Activated B cell treated with CpG ODN at 0.5 μM for 24 hours (primary cell): ENCODE measurements around the gene SFXN5. TPM values are rescaled to one million over a fixed set of nuclear protein-coding genes. Genes with fewer than 3 reads are reported as not detected.

Experiments used
- ATAC-seq: fragments of 200-7000 bp; cut with Tn5 transposase; one replicate; pipeline ENCODE4 v1.10.0; 2021; ENCODE audit warnings: low read depth, mild to moderate bottlenecking, moderate library complexity
- CTCF ChIA-PET: fragments of 350-600 bp; sonication (Branson Sonifier 250); formaldehyde crosslinking; loops from one replicate; lab custom pipeline; 2021; ENCODE audit warnings: antibody characterized with exemption; lab: Charles Lee
- POLR2A ChIA-PET: fragments of 350-600 bp; sonication (Branson Sonifier 250); formaldehyde crosslinking; loops from one replicate; lab custom pipeline; 2021; ENCODE audit warnings: antibody characterized with exemption; lab: Charles Lee
- DNase-seq: peaks from one replicate; pipeline ENCODE4 v3.0.0; 2022
- H3K27ac Mint-ChIP-seq: one replicate; pipeline ENCODE4 v1.8.0; 2020; ENCODE audit warnings: mixed read lengths
- H3K27me3 Mint-ChIP-seq: one replicate; pipeline ENCODE4 v1.8.0; 2021; ENCODE audit warnings: mixed read lengths
- H3K36me3 Mint-ChIP-seq: one replicate; pipeline ENCODE4 v1.8.0; 2021; ENCODE audit warnings: low read depth, mixed read lengths
- H3K4me1 Mint-ChIP-seq: one replicate; pipeline ENCODE4 v1.8.0; 2021; ENCODE audit warnings: mixed read lengths
- H3K4me3 Mint-ChIP-seq: one replicate; pipeline ENCODE4 v1.8.0; 2020; ENCODE audit warnings: mild to moderate bottlenecking, mixed read lengths
- H3K9me3 Mint-ChIP-seq: one replicate; pipeline ENCODE4 v1.8.0; 2020; ENCODE audit warnings: mixed read lengths
- intact Hi-C: fragments of 100-400 bp; cut with micrococcal nuclease; formaldehyde crosslinking; loops from one replicate; pipeline ENCODE4 v1.15.1; 2024
- total RNA-seq: library from RNA; stranded (reverse); gene quantifications from 2 replicates; pipeline ENCODE4 v1.2.3, GENCODE V29; 2022
- TF ChIP-seq, protein P1 (sequence below): fragments of 200-600 bp; IDR thresholded peaks from one replicate; pipeline ENCODE4 v1.8.0; 2022; ENCODE audit warnings: antibody characterized with exemption, mild to moderate bottlenecking

Gene SFXN5
- total RNA-seq, 1 donor from 2014 or later = 13.9 TPM

GRCh38 chr2:73043276-73043675 is 28.2 kb downstream of the SFXN5 start:
- Mint-ChIP-seq H3K9me3 (no peaks in the 10 kb centered on the region), H3K4me1 (no peaks in the 10 kb centered on the region), H3K36me3 (peaks cover 7% of the 10 kb centered on the region), H3K27ac (no peak overlapping the region), H3K4me3 (no peak overlapping the region), H3K27me3 (no peaks in the 10 kb centered on the region)
- TF ChIP-seq, protein P1, sequence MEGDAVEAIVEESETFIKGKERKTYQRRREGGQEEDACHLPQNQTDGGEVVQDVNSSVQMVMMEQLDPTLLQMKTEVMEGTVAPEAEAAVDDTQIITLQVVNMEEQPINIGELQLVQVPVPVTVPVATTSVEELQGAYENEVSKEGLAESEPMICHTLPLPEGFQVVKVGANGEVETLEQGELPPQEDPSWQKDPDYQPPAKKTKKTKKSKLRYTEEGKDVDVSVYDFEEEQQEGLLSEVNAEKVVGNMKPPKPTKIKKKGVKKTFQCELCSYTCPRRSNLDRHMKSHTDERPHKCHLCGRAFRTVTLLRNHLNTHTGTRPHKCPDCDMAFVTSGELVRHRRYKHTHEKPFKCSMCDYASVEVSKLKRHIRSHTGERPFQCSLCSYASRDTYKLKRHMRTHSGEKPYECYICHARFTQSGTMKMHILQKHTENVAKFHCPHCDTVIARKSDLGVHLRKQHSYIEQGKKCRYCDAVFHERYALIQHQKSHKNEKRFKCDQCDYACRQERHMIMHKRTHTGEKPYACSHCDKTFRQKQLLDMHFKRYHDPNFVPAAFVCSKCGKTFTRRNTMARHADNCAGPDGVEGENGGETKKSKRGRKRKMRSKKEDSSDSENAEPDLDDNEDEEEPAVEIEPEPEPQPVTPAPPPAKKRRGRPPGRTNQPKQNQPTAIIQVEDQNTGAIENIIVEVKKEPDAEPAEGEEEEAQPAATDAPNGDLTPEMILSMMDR = no peak
- no peak for ATAC-seq
- ChIA-PET CTCF (no interaction called here), POLR2A (no interaction called here)
- DNase-seq = no peak
- intact Hi-C loops = loop anchor here (2.0 kb wide), 1 partner anchor 18 kb away; no protein-coding TSS in a partner anchor

DNA sequence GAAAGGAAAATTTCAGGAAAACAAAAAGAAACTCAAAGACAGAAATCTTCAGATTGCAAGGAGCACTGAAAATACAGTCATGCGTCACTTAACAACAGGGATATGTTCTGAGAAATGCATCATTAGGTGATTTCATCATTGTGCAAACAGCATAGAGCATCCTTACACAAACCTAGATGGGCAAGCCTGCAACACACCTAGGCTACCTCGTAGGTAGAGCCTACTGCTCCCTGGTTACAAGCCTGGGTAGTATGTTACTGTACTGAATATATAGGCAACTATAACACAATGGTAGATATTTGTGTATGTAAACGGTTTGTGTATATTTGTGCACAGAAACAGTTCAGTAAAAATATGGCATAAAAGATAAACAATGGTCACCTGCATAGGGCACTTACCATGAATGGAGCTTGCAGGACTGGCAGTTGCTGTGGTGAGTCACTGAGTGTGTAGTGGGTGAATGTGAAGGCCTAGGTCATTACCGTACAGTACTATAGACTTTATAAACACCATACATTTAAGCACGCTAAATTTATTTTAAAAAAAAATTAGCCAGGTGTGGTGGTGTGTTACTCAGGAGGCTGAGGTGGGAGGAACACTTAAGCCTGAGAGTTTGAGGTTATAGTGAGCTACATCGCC is 33.4 kb downstream of the SFXN5 start:
- ChIA-PET POLR2A (no interaction called here), CTCF (no interaction called here)
- intact Hi-C loops = no loop called here
- no peaks in the 10 kb centered on the region for H3K9me3 Mint-ChIP-seq
- H3K4me3 Mint-ChIP-seq = no peak overlapping the region
- TF ChIP-seq, protein P1 = no peak
- H3K36me3 Mint-ChIP-seq = peaks cover 7% of the 10 kb centered on the region
- peaks cover 2% of the 10 kb centered on the region for H3K4me1 Mint-ChIP-seq
- no peaks in the 10 kb centered on the region for H3K27me3 Mint-ChIP-seq
- no peak for ATAC-seq
- H3K27ac Mint-ChIP-seq = no peak overlapping the region
- DNase-seq = no peak

DNA sequence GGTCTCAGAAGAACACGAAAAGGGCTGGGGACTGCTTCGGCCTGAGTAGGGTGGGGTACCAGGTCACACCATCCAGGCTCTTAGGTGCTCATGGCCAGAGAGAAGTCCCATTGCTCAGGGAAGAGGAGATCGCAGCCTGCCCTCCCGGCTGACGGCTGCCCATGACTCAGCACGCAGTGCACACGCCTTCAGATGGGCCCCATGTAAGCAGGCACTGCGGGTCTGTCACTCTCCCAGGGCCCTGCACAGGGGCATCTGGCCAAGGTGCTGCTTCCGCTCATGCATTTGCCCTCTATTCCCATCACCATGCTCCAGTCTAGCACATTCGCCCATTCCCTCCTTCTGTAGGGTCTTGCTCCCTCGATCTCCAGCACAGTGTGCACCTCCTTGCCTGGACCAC is 34.7 kb downstream of the SFXN5 start:
- no peak for ATAC-seq
- no peaks in the 10 kb centered on the region for H3K27me3 Mint-ChIP-seq
- H3K9me3 Mint-ChIP-seq = no peaks in the 10 kb centered on the region
- no peak overlapping the region for H3K27ac Mint-ChIP-seq
- H3K4me3 Mint-ChIP-seq = no peak overlapping the region
- DNase-seq = no peak
- CTCF ChIA-PET = no interaction called here
- intact Hi-C loops = no loop called here
- TF ChIP-seq, protein P1 = no peak
- POLR2A ChIA-PET = interaction anchor here (0.5 kb wide), 1 partner anchor 1705 kb away, joined by 3 read pairs; the partner anchor contains the start of gene ZNF638
- peaks cover 2% of the 10 kb centered on the region for H3K4me1 Mint-ChIP-seq
- H3K36me3 Mint-ChIP-seq = peaks cover 7% of the 10 kb centered on the region

DNA sequence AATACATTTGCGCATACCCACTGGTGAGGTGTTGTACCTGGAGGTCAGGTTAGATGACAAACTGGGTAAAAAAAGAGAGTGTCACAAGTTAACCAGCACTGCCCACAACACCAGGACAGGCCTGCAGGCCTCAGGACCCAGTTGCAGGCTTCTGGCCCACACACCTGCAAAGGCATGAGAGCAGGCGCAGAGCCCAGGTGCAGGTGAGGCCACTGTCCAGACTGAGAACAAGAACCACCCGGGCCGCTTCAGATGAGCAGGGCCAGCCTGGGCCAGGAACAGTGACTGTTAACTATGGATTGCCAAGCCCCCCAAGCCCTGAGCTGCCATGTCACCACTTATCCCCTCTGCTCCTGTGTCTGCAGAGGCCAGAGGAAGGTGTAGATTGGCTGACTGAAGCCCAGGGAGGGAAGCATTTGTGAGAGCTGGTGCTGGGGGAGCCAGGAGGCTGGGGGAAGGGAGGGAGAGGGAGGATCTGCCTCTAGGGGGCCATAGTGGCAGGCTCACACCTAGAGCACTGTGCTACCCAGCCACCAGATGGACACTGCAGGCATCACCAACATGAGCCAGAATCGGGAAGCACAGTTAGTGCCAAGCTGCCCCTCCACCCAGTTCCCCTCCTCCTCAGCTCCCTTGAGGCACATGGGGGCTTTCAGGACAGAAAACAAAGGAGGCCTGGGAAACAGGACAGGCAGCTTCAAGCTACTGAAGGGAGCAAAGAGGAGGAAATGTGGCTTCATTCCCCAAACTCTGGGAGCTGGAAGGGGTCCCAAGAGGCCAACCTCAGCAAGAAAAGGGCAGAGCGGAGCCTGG is 35.4 kb downstream of the SFXN5 start:
- intact Hi-C loops = no loop called here

More for the DNA sequence above, 35.4 kb downstream of the SFXN5 start:
- POLR2A ChIA-PET = interaction anchor here (0.5 kb wide), 1 partner anchor 1704 kb away, joined by 3 read pairs; the partner anchor contains the start of gene ZNF638
- TF ChIP-seq, protein P1 = no peak
- peaks cover 2% of the 10 kb centered on the region for H3K4me1 Mint-ChIP-seq
- CTCF ChIA-PET = no interaction called here
- DNase-seq (no peak), ATAC-seq (no peak)
- H3K27ac Mint-ChIP-seq = no peak overlapping the region
- H3K36me3 Mint-ChIP-seq = peaks cover 8% of the 10 kb centered on the region
- H3K4me3 Mint-ChIP-seq = no peak overlapping the region
- no peaks in the 10 kb centered on the region for H3K27me3 Mint-ChIP-seq
- H3K9me3 Mint-ChIP-seq = no peaks in the 10 kb centered on the region
